ENCODE measurements around the gene ACAA1.

DNA sequence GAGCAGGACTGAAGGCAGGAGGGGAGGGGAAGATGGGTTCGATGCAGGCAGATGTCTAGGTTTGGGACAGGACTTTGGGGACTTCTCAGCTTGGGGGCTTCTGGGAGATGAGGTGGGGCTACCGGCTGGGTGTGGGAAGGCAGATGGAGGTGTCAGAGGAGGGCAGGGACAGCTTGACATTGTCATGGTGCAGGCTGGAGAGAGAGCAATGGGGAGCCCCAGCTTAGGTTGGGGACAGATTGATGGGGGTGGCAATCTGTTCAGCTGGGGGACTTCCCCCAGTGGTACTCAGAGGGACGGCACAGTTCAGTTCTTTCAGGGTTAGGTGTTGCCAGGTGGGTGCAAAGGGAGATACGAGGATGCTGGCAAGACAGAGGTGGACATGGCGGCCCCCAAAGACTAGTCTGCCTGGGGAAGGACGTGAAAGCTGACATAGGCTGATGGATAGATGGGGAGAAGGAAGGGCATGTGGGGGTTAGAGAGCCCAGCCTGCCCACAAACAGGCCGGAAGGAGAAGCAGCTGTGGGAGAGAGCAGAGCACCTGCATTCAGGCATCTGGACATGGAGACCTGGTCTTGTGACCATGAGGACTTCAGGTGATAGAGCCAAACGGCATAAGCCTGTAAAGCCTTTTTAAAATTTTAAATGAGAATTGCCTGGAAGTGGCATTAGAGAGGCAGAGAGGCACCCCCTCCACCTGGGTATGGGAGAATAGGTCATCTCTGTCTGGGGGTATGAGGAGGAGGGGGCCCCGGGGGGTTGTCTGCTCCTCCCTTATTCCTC is 21.1 kb downstream of the ACAA1 start:
- TF ChIP-seq GATA2 (IDR thresholded peaks at IDR 0.05; ENCODE audit: low read depth, low read length) (no peak), GATA3 (IDR thresholded peaks at IDR 0.05; ENCODE audit: low read depth, low read length) (no peak)

All from SH-SY5Y (cell line).